ENCODE results near the gene RPRD1B.

RPRD1B gene

GRCh38 chr20:37986873-37987601, 46.5 kb upstream of the RPRD1B start:
- Histone ChIP-seq H3K79me2 (ENCODE audit: low read length) (no peaks in the 10 kb centered on the region), H3K9me3 (ENCODE audit: insufficient read depth, low read length) (no peaks in the 10 kb centered on the region), H2AFZ (ENCODE audit: low read depth, low read length) (no peak overlapping the region), H4K20me1 (ENCODE audit: insufficient read depth, low read length) (peaks cover 4% of the 10 kb centered on the region; the same call in 1 of the 2 replicates), H3K4me1 (ENCODE audit: low read length) (peaks cover 28% of the 10 kb centered on the region), H3K9ac (ENCODE audit: low read length) (no peak overlapping the region), H3K4me2 (ENCODE audit: low read length) (no peak overlapping the region), H3K27ac (ENCODE audit: low read length) (no peak overlapping the region), H3K36me3 (replicated peaks; ENCODE audit: low read depth, low read length) (peaks cover 66% of the 10 kb centered on the region), H3K4me3 (ENCODE audit: low read length) (no peak overlapping the region), H3K27me3 (ENCODE audit: low read depth, low read length) (no peaks in the 10 kb centered on the region)
- TF ChIP-seq EZH2phosphoT487 (IDR thresholded peaks at IDR 0.05; ENCODE audit: low read depth) = no peak
- no peak for TF ChIP-seq CTCF (IDR thresholded peaks at IDR 0.05; ENCODE audit: low read depth, low read length)

- Histone ChIP-seq H3K79me2 (ENCODE audit: low read length) (no peaks in the 10 kb centered on the region), H3K4me2 (ENCODE audit: low read length) (no peak overlapping the region), H3K4me3 (ENCODE audit: low read length) (no peak overlapping the region), H3K27ac (ENCODE audit: low read length) (no peak overlapping the region), H4K20me1 (ENCODE audit: insufficient read depth, low read length) (peaks cover 6% of the 10 kb centered on the region), H2AFZ (ENCODE audit: low read depth, low read length) (no peak overlapping the region), H3K4me1 (ENCODE audit: low read length) (peaks cover 35% of the 10 kb centered on the region), H3K36me3 (replicated peaks; ENCODE audit: low read depth, low read length) (peaks cover 68% of the 10 kb centered on the region), H3K9me3 (ENCODE audit: insufficient read depth, low read length) (no peaks in the 10 kb centered on the region), H3K27me3 (ENCODE audit: low read depth, low read length) (no peaks in the 10 kb centered on the region), H3K9ac (ENCODE audit: low read length) (no peak overlapping the region)
- TF ChIP-seq EZH2phosphoT487 (IDR thresholded peaks at IDR 0.05; ENCODE audit: low read depth) (no peak), CTCF (IDR thresholded peaks at IDR 0.05; ENCODE audit: low read depth, low read length) (no peak)
Measured at GRCh38 chr20:37987602-37988290, 45.8 kb upstream of the RPRD1B start.

GRCh38 chr20:37988306-37988954, 45.1 kb upstream of the RPRD1B start:
- Histone ChIP-seq H3K4me3 (ENCODE audit: low read length) (no peak overlapping the region), H2AFZ (ENCODE audit: low read depth, low read length) (no peak overlapping the region), H3K27ac (ENCODE audit: low read length) (no peak overlapping the region), H3K9ac (ENCODE audit: low read length) (no peak overlapping the region), H3K4me2 (ENCODE audit: low read length) (no peak overlapping the region), H3K9me3 (ENCODE audit: insufficient read depth, low read length) (no peaks in the 10 kb centered on the region), H3K27me3 (ENCODE audit: low read depth, low read length) (no peaks in the 10 kb centered on the region), H3K36me3 (replicated peaks; ENCODE audit: low read depth, low read length) (peaks cover 67% of the 10 kb centered on the region), H3K79me2 (ENCODE audit: low read length) (no peaks in the 10 kb centered on the region), H4K20me1 (ENCODE audit: insufficient read depth, low read length) (peaks cover 7% of the 10 kb centered on the region), H3K4me1 (ENCODE audit: low read length) (peaks cover 40% of the 10 kb centered on the region)
- TF ChIP-seq CTCF (IDR thresholded peaks at IDR 0.05; ENCODE audit: low read depth, low read length) (no peak), EZH2phosphoT487 (IDR thresholded peaks at IDR 0.05; ENCODE audit: low read depth) (no peak)

Measured in OCI-LY3 (cell line).